Endodermal cell (in vitro differentiated cells): ENCODE results near the gene PCSK6. TPM values are rescaled to one million over a fixed set of nuclear protein-coding genes. Genes with fewer than 3 reads are reported as not detected.

ENCODE experiments used
- DNase-seq: peaks from one replicate; pipeline ENCODE4 v3.0.0-alpha.2; 2017
- H3K27ac ChIP-seq: 2 replicates; pipeline ENCODE4 v1.5.1; 2013; ENCODE audit warnings: mild to moderate bottlenecking, low read depth, low read length, moderate library complexity
- H3K27me3 ChIP-seq: 2 replicates; pipeline ENCODE4 v1.6.1; 2013; ENCODE audit warnings: mild to moderate bottlenecking, low read length, moderate library complexity; ENCODE audit not compliant: insufficient read depth, control insufficient read depth, poor library complexity, severe bottlenecking
- H3K36me3 ChIP-seq: 2 replicates; pipeline ENCODE4 v1.7.0; 2013; ENCODE audit warnings: mild to moderate bottlenecking, low read length, moderate library complexity; ENCODE audit not compliant: control insufficient read depth, insufficient read depth
- H3K4me1 ChIP-seq: one replicate; pipeline ENCODE4 v1.7.0; 2013; ENCODE audit warnings: low read length; ENCODE audit not compliant: control insufficient read depth, insufficient read depth
- H3K4me3 ChIP-seq: 2 replicates; pipeline ENCODE4 v1.5.1; 2013; ENCODE audit warnings: mild to moderate bottlenecking, low read length, moderate library complexity
- H3K9ac ChIP-seq: 2 replicates; pipeline ENCODE4 v1.6.1; 2013; ENCODE audit warnings: mild to moderate bottlenecking, low read length, moderate library complexity; ENCODE audit not compliant: poor library complexity, severe bottlenecking; ENCODE audit errors: extremely low read depth
- H3K9me3 ChIP-seq: 2 replicates; pipeline ENCODE4 v1.6.1; 2013; ENCODE audit warnings: mild to moderate bottlenecking, low read length, moderate library complexity; ENCODE audit not compliant: control insufficient read depth
- H3K27ac Mint-ChIP-seq: 2 replicates; pipeline ENCODE4 v1.8.0; 2020; ENCODE audit warnings: mixed read lengths
- H3K27me3 Mint-ChIP-seq: 2 replicates; pipeline ENCODE4 v1.8.0; 2021; ENCODE audit warnings: mild to moderate bottlenecking, mixed read lengths; ENCODE audit not compliant: insufficient read depth
- H3K36me3 Mint-ChIP-seq: 2 replicates; pipeline ENCODE4 v1.8.0; 2020; ENCODE audit warnings: low read depth, mixed read lengths
- H3K4me1 Mint-ChIP-seq: 2 replicates; pipeline ENCODE4 v1.8.0; 2020; ENCODE audit warnings: mixed read lengths
- H3K4me3 Mint-ChIP-seq: 2 replicates; pipeline ENCODE4 v1.8.0; 2020; ENCODE audit warnings: mild to moderate bottlenecking, moderate library complexity, mixed read lengths
- H3K9me3 Mint-ChIP-seq: 2 replicates; pipeline ENCODE4 v1.8.0; 2020; ENCODE audit warnings: mild to moderate bottlenecking, mixed read lengths
- CTCF ChIP-seq: fragments of 200-600 bp; sonication (generic); conservative IDR thresholded peaks from 2 replicates; pipeline ENCODE4 v1.5.0; 2021; ENCODE audit warnings: antibody characterized with exemption, mild to moderate bottlenecking
- WGBS, 2 experiments: methylation state at CpG; one replicate each; pipeline versions ENCODE4 v1.1.5 to v1.1.7; 2013; ENCODE audit warnings: missing lambda C conversion rate in 2 of 2, mixed read lengths in 1 of 2; ENCODE audit not compliant: insufficient coverage in 1 of 2, insufficient read length in 1 of 2; 5-methylcytosine and 5-hydroxymethylcytosine counted together
- total RNA-seq, 2 donors: library from RNA; stranded (reverse); fragmentation: NEBNext Ultra II Directional in 1 of 2; extraction: Animal tissue kit (Norgen Biotek cat#: 25700) in 1 of 2; gene quantifications; 2 replicates in 1 of 2; 3 replicates in 1 of 2; pipeline ENCODE4 v1.2.1, GENCODE V29; 2021

PCSK6 gene
- total RNA-seq, 2 donors from 2014 or later, result 6.6 to 9.8 TPM

GRCh38 chr15:101500865-101501551 is 11.5 kb upstream of the PCSK6 start:
- H3K9ac ChIP-seq, result no peak overlapping the region
- no peaks in the 10 kb centered on the region for H3K9me3 ChIP-seq
- H3K4me1 ChIP-seq, result no peaks in the 10 kb centered on the region
- H3K4me3 ChIP-seq, result no peak overlapping the region
- Mint-ChIP-seq H3K9me3 (no peaks in the 10 kb centered on the region), H3K36me3 (no peaks in the 10 kb centered on the region), H3K4me3 (no peak overlapping the region), H3K27ac (no peak overlapping the region), H3K27me3 (peaks cover 15% of the 10 kb centered on the region), H3K4me1 (peaks cover 16% of the 10 kb centered on the region)
- H3K27ac ChIP-seq, result no peak overlapping the region
- no peak for DNase-seq
- TF ChIP-seq CTCF, result no peak
- no peaks in the 10 kb centered on the region for H3K27me3 ChIP-seq
- 43 to 66% methylated on average over 1 to 4 of the region's 4 CpGs for WGBS, 2 experiments
- no peaks in the 10 kb centered on the region for H3K36me3 ChIP-seq

- DNase-seq, result no peak
- Mint-ChIP-seq H3K4me3 (no peak overlapping the region), H3K4me1 (peaks cover 16% of the 10 kb centered on the region), H3K9me3 (no peaks in the 10 kb centered on the region), H3K36me3 (no peaks in the 10 kb centered on the region), H3K27me3 (peaks cover 22% of the 10 kb centered on the region), H3K27ac (no peak overlapping the region)
- Histone ChIP-seq H3K9me3 (no peaks in the 10 kb centered on the region), H3K9ac (no peak overlapping the region), H3K36me3 (no peaks in the 10 kb centered on the region), H3K4me3 (no peak overlapping the region), H3K4me1 (no peaks in the 10 kb centered on the region), H3K27me3 (no peaks in the 10 kb centered on the region), H3K27ac (no peak overlapping the region)
- TF ChIP-seq CTCF, result no peak
- WGBS, 2 experiments, result 86 to 92% methylated on average over 10 to 11 of the region's 11 CpGs
Measured at GRCh38 chr15:101499863-101500713, 10.6 kb upstream of the PCSK6 start.

GRCh38 chr15:101498717-101499480 is 9.4 kb upstream of the PCSK6 start:
- Histone ChIP-seq H3K36me3 (no peaks in the 10 kb centered on the region), H3K9me3 (no peaks in the 10 kb centered on the region), H3K27ac (no peak overlapping the region), H3K9ac (no peak overlapping the region), H3K4me1 (no peaks in the 10 kb centered on the region), H3K27me3 (no peaks in the 10 kb centered on the region), H3K4me3 (no peak overlapping the region)
- WGBS, 2 experiments, result 90% methylated on average over 13 to 14 of the region's 14 CpGs
- no peak overlapping the region for H3K27ac Mint-ChIP-seq
- DNase-seq, result peak; percentile 36
- peaks cover 20% of the 10 kb centered on the region for H3K4me1 Mint-ChIP-seq
- H3K27me3 Mint-ChIP-seq, result peaks cover 19% of the 10 kb centered on the region
- no peaks in the 10 kb centered on the region for H3K9me3 Mint-ChIP-seq
- no peaks in the 10 kb centered on the region for H3K36me3 Mint-ChIP-seq
- no peak for TF ChIP-seq CTCF
- H3K4me3 Mint-ChIP-seq, result no peak overlapping the region
